Neural crest cell (in vitro differentiated cells): ENCODE data around the gene PDE6A. TPM values are rescaled to one million over a fixed set of nuclear protein-coding genes. Genes with fewer than 3 reads are reported as not detected.
"Not testable (repeated sequence)": the region's sequence is repeated elsewhere in the genome, so short reads cannot be mapped to it uniquely, and the experiment has no call there.

ENCODE experiments used
- DNase-seq: peaks from one replicate; pipeline ENCODE4 v3.0.0; 2021; ENCODE audit warnings: low read depth, mixed read lengths, low spot score
- H3K27ac Mint-ChIP-seq: one replicate; pipeline ENCODE4 v1.8.0; 2021; ENCODE audit warnings: mild to moderate bottlenecking, mixed read lengths; ENCODE audit not compliant: unreplicated experiment
- H3K27me3 Mint-ChIP-seq: 2 replicates; pipeline ENCODE4 v1.8.0; 2021; ENCODE audit warnings: low read depth, mild to moderate bottlenecking, mixed read lengths
- H3K36me3 Mint-ChIP-seq: 2 replicates; pipeline ENCODE4 v1.8.0; 2021; ENCODE audit warnings: low read depth, mild to moderate bottlenecking, mixed read lengths
- H3K4me1 Mint-ChIP-seq: 2 replicates; pipeline ENCODE4 v1.8.0; 2021; ENCODE audit warnings: mixed read lengths
- H3K4me3 Mint-ChIP-seq: one replicate; pipeline ENCODE4 v1.8.0; 2021; ENCODE audit warnings: mild to moderate bottlenecking, mixed read lengths
- H3K9me3 Mint-ChIP-seq: 2 replicates; pipeline ENCODE4 v1.8.0; 2021; ENCODE audit warnings: mixed read lengths
- CTCF ChIP-seq: fragments of 200-600 bp; sonication (generic); conservative IDR thresholded peaks from 2 replicates; pipeline ENCODE4 v1.5.0; 2021; ENCODE audit warnings: antibody characterized with exemption, mild to moderate bottlenecking
- total RNA-seq: library from RNA; stranded (reverse); gene quantifications from 2 replicates; pipeline ENCODE4 v1.2.1, GENCODE V29; 2021

PDE6A gene
- total RNA-seq, 1 donor from 2014 or later: not detected

- Mint-ChIP-seq H3K4me3 (no peak overlapping the region), H3K36me3 (no peaks in the 10 kb centered on the region), H3K27ac (no peak overlapping the region), H3K9me3 (no peaks in the 10 kb centered on the region), H3K4me1 (no peaks in the 10 kb centered on the region), H3K27me3 (no peaks in the 10 kb centered on the region)
- no peak for DNase-seq
- no peak for TF ChIP-seq CTCF
Measured at GRCh38 chr5:149951138-149951749, 6.7 kb upstream of the PDE6A start.

- no peak overlapping the region for H3K4me3 Mint-ChIP-seq
- no peaks in the 10 kb centered on the region for H3K4me1 Mint-ChIP-seq
Measured at GRCh38 chr5:149948993-149949392, 4.4 kb upstream of the PDE6A start.

GRCh38 chr5:149946118-149946517, 1.5 kb upstream of the PDE6A start:
- H3K27me3 Mint-ChIP-seq: no peaks in the 10 kb centered on the region
- DNase-seq: no peak
- no peak overlapping the region for H3K27ac Mint-ChIP-seq
- H3K9me3 Mint-ChIP-seq: no peaks in the 10 kb centered on the region
- no peak overlapping the region for H3K4me3 Mint-ChIP-seq
- TF ChIP-seq CTCF: no peak
- peaks cover 16% of the 10 kb centered on the region for H3K4me1 Mint-ChIP-seq
- no peaks in the 10 kb centered on the region for H3K36me3 Mint-ChIP-seq

More at GRCh38 chr5:149948993-149949392, 4.4 kb upstream of the PDE6A start:
- no peak for TF ChIP-seq CTCF
- H3K27ac Mint-ChIP-seq: no peak overlapping the region
- no peak for DNase-seq
- H3K9me3 Mint-ChIP-seq: no peaks in the 10 kb centered on the region
- H3K36me3 Mint-ChIP-seq: no peaks in the 10 kb centered on the region
- H3K27me3 Mint-ChIP-seq: no peaks in the 10 kb centered on the region

- not testable (repeated sequence) for H3K36me3 Mint-ChIP-seq, H3K9me3 Mint-ChIP-seq, DNase-seq, H3K27ac Mint-ChIP-seq, H3K4me3 Mint-ChIP-seq, H3K27me3 Mint-ChIP-seq
- peaks cover 25% of the 10 kb centered on the region for H3K4me1 Mint-ChIP-seq
Measured at GRCh38 chr5:149943177-149943949, 1.2 kb downstream of the PDE6A start.

- H3K36me3 Mint-ChIP-seq, H3K9me3 Mint-ChIP-seq, DNase-seq, H3K4me3 Mint-ChIP-seq, H3K27me3 Mint-ChIP-seq, H3K27ac Mint-ChIP-seq: not testable (repeated sequence)
- H3K4me1 Mint-ChIP-seq: peaks cover 25% of the 10 kb centered on the region
Measured at GRCh38 chr5:149942741-149943169, 1.8 kb downstream of the PDE6A start.

- Mint-ChIP-seq H3K4me3 (no peak overlapping the region), H3K36me3 (no peaks in the 10 kb centered on the region), H3K27me3 (no peaks in the 10 kb centered on the region), H3K4me1 (peaks cover 25% of the 10 kb centered on the region), H3K27ac (no peak overlapping the region), H3K9me3 (no peaks in the 10 kb centered on the region)
- DNase-seq: no peak
- TF ChIP-seq CTCF: no peak
Measured at GRCh38 chr5:149942199-149942598, 2.4 kb downstream of the PDE6A start.
